Memory B cell (primary cell): ENCODE measurements around the gene SCYGR7.

Experiments used
- ATAC-seq: fragments of 150-1000 bp; cut with Tn5 transposase; 2 replicates; pipeline ENCODE4 v1.10.0; 2021; ENCODE audit warnings: low read depth, mild to moderate bottlenecking, moderate library complexity
- DNase-seq, 2 donors: peaks; one replicate each; pipeline ENCODE4 v3.0.0; 2022; ENCODE audit warnings: low spot score in 2 of 2
- H3K27ac Mint-ChIP-seq: one replicate; pipeline ENCODE4 v1.8.0; 2022; ENCODE audit warnings: mild to moderate bottlenecking, moderate library complexity, mixed read lengths
- H3K27me3 Mint-ChIP-seq: one replicate; pipeline ENCODE4 v1.8.0; 2022; ENCODE audit warnings: mixed read lengths
- H3K36me3 Mint-ChIP-seq: one replicate; pipeline ENCODE4 v1.8.0; 2022; ENCODE audit warnings: mild to moderate bottlenecking, mixed read lengths
- H3K4me1 Mint-ChIP-seq: one replicate; pipeline ENCODE4 v1.8.0; 2022; ENCODE audit warnings: mixed read lengths
- H3K4me3 Mint-ChIP-seq: one replicate; pipeline ENCODE4 v1.8.0; 2022; ENCODE audit warnings: mild to moderate bottlenecking, moderate library complexity, mixed read lengths
- H3K9me3 Mint-ChIP-seq: one replicate; pipeline ENCODE4 v1.8.0; 2022; ENCODE audit warnings: mixed read lengths

Gene SCYGR7

DNA sequence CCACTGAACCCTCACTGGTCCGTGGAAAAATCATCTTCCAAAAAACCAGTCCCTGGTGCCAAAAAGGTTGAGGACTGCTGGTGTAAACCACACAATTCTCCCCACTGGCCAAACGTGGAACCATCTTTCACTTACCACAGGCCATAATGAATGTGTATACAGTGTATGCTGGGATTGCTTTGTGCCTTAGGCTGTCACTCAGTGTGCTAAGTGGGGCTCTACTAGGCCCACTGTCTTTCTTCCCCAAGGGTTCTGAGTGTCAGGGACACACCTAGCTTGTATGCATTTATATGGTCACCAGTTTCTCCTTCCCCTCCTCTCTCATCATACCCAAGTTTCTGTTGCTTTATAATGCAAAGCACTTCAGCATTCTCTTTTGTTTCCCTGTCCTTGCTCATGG is 44.8 kb downstream of the SCYGR7 start:
- no peaks in the 10 kb centered on the region for H3K4me1 Mint-ChIP-seq
- no peaks in the 10 kb centered on the region for H3K36me3 Mint-ChIP-seq
- no peak overlapping the region for H3K4me3 Mint-ChIP-seq
- DNase-seq (no peak), ATAC-seq (no peak)
- H3K27ac Mint-ChIP-seq = no peak overlapping the region
- no peaks in the 10 kb centered on the region for H3K9me3 Mint-ChIP-seq
- peaks cover 2% of the 10 kb centered on the region for H3K27me3 Mint-ChIP-seq

DNA sequence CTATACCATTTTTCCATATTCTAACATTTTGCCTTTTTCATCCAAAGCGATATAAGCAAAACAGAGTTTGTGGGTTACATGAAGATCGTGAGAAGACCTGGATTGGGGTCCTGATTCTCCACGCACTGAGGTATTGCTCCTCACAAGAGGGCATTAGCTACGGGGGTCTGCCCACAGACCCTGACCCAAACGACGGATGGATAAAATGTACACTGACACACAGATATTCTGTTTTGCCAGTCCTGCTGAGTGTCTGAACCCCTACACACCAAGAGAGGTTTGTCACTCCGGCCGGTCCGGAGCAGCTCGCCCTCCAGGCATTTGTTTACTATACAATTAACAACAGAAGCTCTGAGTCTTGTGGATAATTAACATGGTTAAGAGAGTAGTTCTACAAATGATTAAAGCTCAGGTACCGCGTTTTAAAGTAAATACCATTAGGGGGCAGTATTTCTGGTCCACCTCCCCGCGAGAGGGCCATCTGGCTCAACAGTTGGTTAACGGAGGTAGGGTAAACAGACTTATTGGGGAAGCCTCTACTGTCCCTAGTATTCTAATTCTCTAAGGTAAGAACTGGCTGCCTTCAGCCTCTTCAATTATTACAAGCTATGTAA is 46.0 kb downstream of the SCYGR7 start:
- Mint-ChIP-seq H3K4me1 (no peaks in the 10 kb centered on the region), H3K27me3 (peaks cover 5% of the 10 kb centered on the region), H3K27ac (no peak overlapping the region), H3K9me3 (no peaks in the 10 kb centered on the region), H3K4me3 (no peak overlapping the region), H3K36me3 (no peaks in the 10 kb centered on the region)
- DNase-seq = no peak
- ATAC-seq = no peak

DNA sequence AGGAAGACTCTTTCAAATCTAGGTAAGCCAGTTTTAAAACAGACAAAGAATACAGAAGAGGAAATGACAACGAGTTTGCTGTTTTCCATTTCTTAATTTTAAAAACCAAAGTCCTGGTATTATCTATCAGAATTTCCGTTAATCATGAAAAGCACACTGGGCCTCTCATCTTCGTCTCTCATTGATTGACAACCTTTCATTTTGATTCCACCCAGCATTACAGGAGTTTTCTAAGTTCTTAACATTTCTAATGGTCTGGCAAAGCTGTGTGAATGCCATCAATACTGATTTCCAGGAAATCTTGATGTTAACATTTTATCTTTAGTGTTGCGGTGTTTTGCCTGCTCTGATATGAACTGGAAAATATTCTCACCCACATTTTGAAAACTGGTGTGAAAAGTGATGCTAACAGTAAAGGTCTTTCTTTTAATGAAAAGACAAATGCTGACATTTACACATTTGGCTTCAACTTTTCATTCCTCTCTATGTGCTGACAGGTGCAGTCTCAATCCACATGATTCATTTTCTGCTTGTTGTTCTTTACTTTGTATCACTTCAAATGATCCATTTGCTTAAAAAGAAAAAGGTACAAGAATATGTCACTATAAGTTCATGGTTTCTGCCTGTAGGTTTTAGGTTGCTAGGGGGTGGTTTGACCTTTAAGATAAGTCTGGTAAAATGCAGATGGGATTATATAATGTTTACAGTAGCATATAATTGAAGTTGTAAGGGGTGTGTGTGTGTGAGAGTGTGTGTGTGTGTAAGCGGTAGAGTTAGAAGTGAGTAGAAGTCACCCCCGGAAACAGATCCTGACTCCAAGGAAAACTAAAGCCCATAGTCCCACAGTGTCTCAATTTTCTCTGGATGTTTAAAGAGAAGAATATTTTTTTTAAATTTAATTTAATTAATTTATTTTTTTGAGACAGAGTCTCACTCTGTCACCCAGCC is 47.0 kb downstream of the SCYGR7 start:
- Mint-ChIP-seq H3K36me3 (no peaks in the 10 kb centered on the region), H3K4me1 (no peaks in the 10 kb centered on the region), H3K4me3 (no peak overlapping the region), H3K27me3 (peaks cover 5% of the 10 kb centered on the region), H3K9me3 (no peaks in the 10 kb centered on the region), H3K27ac (no peak overlapping the region)
- no peak for ATAC-seq
- no peak for DNase-seq
